IgD-negative memory B cell (primary cell): ENCODE results near the gene SPSB1. TPM values are rescaled to one million over a fixed set of nuclear protein-coding genes. Genes with fewer than 3 reads are reported as not detected.

Experiments
- H3K27ac Mint-ChIP-seq, 3 donors: one replicate each; pipeline ENCODE4 v1.8.0; 2020 to 2022; ENCODE audit warnings: mild to moderate bottlenecking in 3 of 3, mixed read lengths in 3 of 3, moderate library complexity in 1 of 3
- H3K27me3 Mint-ChIP-seq: one replicate; pipeline ENCODE4 v1.8.0; 2021; ENCODE audit warnings: mixed read lengths
- H3K36me3 Mint-ChIP-seq: one replicate; pipeline ENCODE4 v1.8.0; 2020; ENCODE audit warnings: mild to moderate bottlenecking, mixed read lengths
- H3K4me1 Mint-ChIP-seq, 3 donors: one replicate each; pipeline ENCODE4 v1.8.0; 2020 to 2022; ENCODE audit warnings: mixed read lengths in 3 of 3, mild to moderate bottlenecking in 1 of 3
- H3K4me3 Mint-ChIP-seq, 4 donors: one replicate each; pipeline ENCODE4 v1.8.0; 2020 to 2022; ENCODE audit warnings: mild to moderate bottlenecking in 4 of 4, mixed read lengths in 4 of 4, moderate library complexity in 3 of 4
- H3K9me3 Mint-ChIP-seq, 3 donors: one replicate each; pipeline ENCODE4 v1.8.0; 2020 to 2021; ENCODE audit warnings: mixed read lengths in 3 of 3, mild to moderate bottlenecking in 1 of 3
- polyA plus RNA-seq: library from polyadenylated mRNA; unstranded; fragments of 300-500 nt; fragmentation: Illumina TruSeq; gene quantifications from one replicate; pipeline ENCODE4 v1.2.3, GENCODE V29; 2021

SPSB1 gene
- polyA plus RNA-seq, 1 donor from 2014 or later: 1.8 TPM

DNA sequence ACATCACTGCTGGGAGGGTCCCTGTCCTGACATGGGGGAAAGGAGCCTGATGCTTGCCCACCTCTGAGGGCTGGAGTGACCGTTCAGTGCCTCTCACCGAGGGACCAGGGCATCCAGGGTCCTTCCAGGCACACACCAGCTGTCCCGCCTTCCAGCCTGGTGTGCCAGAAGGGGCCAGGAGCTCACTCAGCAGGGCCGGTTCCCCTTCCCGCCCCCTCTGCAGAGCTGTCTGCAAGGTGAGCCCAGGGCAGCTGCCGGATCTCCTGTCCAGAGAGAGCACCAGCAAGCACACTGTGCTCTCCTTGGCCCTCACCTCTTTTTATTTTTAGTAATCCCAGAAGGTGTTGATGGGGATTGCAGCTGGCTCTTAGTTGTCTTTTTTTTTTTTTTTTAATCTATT, 41.2 kb upstream of the SPSB1 start:
- Mint-ChIP-seq H3K9me3 (no peaks in the 10 kb centered on the region), H3K36me3 (peaks cover 3% of the 10 kb centered on the region), H3K4me1 (peaks cover 0 to 5% (median 1%) of the 10 kb centered on the region in 3 donors), H3K4me3 (no peak overlapping the region), H3K27me3 (no peaks in the 10 kb centered on the region), H3K27ac (no peak overlapping the region)

DNA sequence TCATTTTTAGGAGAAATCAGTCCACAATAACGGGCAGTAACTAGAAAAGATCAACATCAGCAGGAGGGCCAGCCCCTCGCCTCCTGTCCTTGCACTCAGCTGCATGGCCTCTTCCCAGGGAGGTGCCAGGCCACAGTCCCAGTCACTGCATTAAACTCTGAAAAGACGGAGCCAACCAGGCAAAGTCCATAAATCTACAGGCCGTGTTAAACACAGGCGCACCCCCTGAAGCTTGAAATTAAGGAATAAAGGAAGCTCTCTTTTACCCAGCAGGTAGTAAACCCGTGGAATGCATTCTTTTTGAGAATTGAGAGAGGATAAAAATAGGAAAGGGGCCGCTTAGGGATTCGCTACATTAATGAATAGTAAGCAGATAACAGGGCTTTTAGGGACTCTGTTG, 39.7 kb upstream of the SPSB1 start:
- no peaks in the 10 kb centered on the region for H3K9me3 Mint-ChIP-seq
- no peaks in the 10 kb centered on the region for H3K27me3 Mint-ChIP-seq
- peaks cover 3% of the 10 kb centered on the region for H3K36me3 Mint-ChIP-seq
- no peak overlapping the region for H3K4me3 Mint-ChIP-seq
- peaks cover 0 to 5% (median 2%) of the 10 kb centered on the region in 3 donors for H3K4me1 Mint-ChIP-seq
- peak overlapping the region in 1 of 3 donors; percentile 10 for H3K27ac Mint-ChIP-seq

DNA sequence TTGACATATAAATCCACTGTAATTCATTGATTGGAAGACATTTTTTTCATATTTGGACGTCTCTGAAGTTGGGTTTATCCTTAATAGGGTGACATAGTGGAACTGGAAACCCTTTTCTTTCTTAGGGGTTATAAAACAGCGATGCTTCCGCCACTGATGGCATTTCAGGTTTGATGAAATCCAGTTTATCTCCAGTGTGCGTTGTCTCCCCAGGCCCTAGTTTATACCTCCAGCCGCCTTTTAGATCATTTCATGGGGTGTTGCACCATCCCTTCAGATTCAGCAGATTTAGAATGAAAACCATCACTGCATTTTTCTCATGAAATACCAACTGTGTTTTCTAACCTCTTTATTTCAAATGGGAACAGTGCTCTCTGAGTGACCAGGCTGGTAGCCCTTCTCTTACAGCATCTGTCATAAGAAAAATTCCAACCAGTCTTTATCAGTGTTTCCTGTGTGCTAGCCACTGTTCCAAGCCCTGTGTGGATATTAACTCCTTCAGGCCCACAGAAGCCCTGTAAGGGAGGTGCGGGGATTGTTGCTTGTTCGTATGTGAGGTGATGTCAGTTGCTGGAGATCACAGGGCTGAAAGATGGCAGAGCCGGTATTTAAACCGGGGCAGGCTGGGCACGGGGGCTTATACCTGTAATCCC, 39.1 kb upstream of the SPSB1 start:
- no peaks in the 10 kb centered on the region for H3K27me3 Mint-ChIP-seq
- peaks cover 0 to 6% (median 5%) of the 10 kb centered on the region in 3 donors for H3K4me1 Mint-ChIP-seq
- peaks cover 3% of the 10 kb centered on the region for H3K36me3 Mint-ChIP-seq
- peak overlapping the region in 1 of 3 donors; percentile 10 for H3K27ac Mint-ChIP-seq
- no peak overlapping the region for H3K4me3 Mint-ChIP-seq
- peaks cover 0 to 4% (median 0%) of the 10 kb centered on the region in 3 donors for H3K9me3 Mint-ChIP-seq

DNA sequence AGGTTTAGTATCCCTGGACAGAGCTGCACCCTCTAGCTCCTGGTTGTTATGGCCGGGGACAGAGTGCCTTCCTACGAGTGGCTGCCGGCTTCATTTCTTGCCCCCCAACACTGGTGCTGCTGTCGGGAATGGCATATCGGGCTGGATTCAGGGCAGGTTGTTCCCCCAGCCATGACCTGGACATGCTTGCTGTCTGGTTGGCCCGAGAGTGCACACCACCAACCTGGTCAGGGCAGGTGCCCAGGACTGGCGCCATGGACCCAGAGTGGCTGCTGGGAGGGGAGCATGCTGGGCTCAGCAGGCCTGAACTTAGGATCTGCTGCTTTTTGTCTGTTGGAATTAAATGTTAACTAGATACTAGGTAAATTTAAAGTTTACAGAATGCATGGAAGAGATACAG, 36.4 kb upstream of the SPSB1 start:
- Mint-ChIP-seq H3K36me3 (peaks cover 2% of the 10 kb centered on the region), H3K9me3 (peaks cover 0 to 5% (median 0%) of the 10 kb centered on the region in 3 donors), H3K4me3 (no peak overlapping the region), H3K27ac (no peak overlapping the region), H3K4me1 (peaks cover 0 to 15% (median 9%) of the 10 kb centered on the region in 3 donors), H3K27me3 (no peaks in the 10 kb centered on the region)

DNA sequence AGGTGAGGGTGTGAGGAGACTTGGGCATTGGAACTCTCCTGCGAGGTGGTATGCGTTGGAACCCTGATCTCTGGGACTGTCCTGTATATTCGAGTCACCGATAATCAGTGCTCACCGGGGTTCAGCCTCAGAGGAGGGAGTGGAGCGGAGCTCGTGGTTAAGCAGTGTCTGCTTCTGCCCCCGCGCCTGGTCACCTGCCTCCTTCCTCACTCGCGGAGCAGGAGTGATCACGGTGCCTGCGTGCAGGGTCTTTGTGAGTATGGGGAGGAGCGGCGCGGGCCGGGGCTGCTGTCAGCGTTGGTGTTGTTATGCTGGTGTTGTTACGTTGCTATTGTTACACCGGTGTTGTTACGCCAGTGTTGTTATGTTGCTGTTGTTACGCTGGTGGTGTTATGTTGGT, 34.8 kb upstream of the SPSB1 start:
- H3K36me3 Mint-ChIP-seq: peaks cover 2% of the 10 kb centered on the region
- H3K4me3 Mint-ChIP-seq: no peak overlapping the region
- H3K4me1 Mint-ChIP-seq: peaks cover 0 to 15% (median 7%) of the 10 kb centered on the region in 3 donors
- H3K9me3 Mint-ChIP-seq: peaks cover 0 to 5% (median 0%) of the 10 kb centered on the region in 3 donors
- no peak overlapping the region for H3K27ac Mint-ChIP-seq
- H3K27me3 Mint-ChIP-seq: no peaks in the 10 kb centered on the region

DNA sequence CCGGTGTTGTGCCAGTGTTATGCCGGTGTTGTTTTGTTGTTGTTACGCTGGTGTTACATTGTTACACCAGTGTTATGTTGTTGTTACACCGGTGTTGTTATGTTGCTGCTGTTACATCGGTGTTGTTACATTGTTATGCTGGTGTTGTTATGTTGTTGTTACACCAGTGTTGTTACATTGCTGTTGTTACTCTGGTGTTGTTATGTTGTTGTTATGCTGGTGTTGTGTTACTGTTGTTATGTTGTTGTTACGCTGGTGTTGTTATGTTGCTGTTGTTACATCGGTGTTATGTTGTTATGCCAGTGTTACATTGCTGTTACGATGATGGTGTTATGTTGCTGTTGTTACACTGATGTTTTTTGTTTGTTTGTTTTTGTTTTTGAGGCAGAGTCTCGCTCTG, 34.1 kb upstream of the SPSB1 start:
- Mint-ChIP-seq H3K36me3 (peaks cover 2% of the 10 kb centered on the region), H3K9me3 (peaks cover 0 to 5% (median 0%) of the 10 kb centered on the region in 3 donors), H3K4me3 (no peak overlapping the region), H3K27me3 (no peaks in the 10 kb centered on the region), H3K27ac (no peak overlapping the region), H3K4me1 (peaks cover 0 to 15% (median 7%) of the 10 kb centered on the region in 3 donors)

DNA sequence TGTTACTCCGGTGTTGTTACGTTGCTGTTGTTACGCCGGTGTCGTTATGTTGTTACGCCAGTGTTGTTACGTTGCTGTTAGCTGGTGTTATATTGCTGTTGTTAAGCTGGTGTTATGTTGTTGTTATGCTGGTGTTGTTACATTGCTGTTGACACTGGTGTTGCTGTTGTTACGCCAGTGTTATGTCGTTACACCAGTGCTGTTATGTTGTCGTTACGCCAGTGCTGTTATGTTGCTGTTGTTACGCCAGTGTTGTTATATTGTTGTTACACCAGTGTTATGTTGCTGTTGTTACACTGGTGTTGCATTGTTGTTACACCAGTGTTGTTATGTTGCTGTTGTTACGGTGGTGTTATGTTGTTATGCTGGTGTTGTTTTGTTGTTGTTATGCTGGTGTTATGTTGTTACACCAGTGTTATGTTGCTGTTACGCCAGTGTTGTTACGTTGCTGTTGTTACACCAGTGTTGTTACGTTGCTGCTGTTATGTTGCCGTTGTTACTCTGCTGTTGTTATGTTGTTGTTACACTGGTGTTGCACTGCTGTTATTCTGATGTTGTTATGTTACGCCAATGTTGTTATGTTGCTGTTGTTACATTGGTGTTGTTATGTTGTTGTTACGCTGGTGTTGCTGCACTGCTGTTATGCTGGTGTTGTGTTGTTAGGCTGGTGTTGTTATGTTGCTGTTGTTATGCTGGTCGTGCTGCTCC, 32.5 kb upstream of the SPSB1 start:
- Mint-ChIP-seq H3K4me1 (peaks cover 0 to 14% (median 7%) of the 10 kb centered on the region in 3 donors), H3K27ac (peak overlapping the region in 1 of 3 donors; percentile 44), H3K36me3 (peaks cover 2% of the 10 kb centered on the region), H3K27me3 (no peaks in the 10 kb centered on the region), H3K4me3 (peak overlapping the region in 1 of 4 donors; percentile 18), H3K9me3 (peaks cover 0 to 5% (median 0%) of the 10 kb centered on the region in 3 donors)

DNA sequence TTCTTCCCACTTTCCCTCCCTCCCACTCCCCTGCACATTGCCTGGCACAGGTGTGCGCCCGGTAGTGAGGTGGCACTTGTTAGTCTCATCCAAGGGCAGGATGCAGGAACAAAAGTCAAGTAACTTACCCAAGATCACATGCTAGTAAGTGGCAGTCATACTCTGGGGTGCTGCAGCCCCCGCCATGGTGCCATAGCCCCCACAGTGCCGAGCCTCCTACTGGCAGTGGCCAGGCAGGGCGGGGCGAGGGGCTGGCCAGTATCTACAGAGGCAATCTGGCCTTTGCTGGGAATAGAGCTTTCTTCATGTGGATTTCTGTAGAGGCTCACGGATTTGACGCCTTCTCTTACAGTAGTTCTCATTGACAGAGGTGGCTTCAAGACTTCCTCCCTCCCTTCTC, 31.2 kb upstream of the SPSB1 start:
- Mint-ChIP-seq H3K36me3 (peaks cover 2% of the 10 kb centered on the region), H3K27me3 (no peaks in the 10 kb centered on the region), H3K27ac (no peak overlapping the region), H3K9me3 (peaks cover 0 to 5% (median 0%) of the 10 kb centered on the region in 3 donors), H3K4me1 (peaks cover 0 to 14% (median 4%) of the 10 kb centered on the region in 3 donors), H3K4me3 (no peak overlapping the region)

DNA sequence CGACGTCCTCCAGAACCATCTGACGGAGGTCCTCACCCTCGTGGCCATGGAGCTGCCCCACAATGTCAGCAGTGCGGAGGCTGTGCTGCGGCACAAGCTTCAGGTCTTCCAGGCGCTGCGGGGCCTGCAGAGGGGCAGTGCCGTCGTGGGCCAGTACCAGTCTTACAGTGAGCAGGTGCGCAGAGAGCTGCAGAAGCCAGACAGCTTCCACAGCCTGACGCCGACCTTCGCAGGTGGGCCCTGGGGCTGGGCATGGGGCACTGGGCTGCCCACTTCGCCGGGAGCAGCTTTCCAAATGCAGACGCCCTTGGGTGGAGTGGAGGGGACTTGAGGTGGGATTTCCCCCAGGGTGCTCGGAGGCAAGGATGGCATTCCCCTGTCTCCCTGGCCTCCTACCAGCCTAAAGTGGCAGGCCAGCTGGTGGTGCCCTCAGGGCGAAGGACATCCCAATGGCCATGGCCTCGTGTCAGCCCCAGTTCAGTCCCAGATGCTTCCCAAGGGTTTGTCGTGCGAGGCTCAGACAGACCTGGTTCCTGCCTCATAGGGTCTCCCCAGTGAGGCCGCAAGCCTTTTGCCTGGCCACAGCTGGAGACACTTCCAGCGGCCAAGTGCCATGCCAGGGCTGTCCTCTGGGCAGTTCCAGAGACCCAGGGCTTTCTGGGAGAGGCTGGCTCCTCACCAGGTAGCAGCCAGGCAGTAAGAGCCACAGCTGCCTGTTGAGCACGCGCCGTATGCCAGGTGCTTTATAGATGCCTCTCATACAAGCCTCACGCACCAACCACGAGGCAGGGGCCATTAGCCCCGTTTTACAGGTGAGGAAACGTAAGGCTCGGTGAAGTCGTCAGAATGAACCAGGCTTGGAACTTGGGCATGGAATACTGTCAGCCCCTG, 30.4 kb upstream of the SPSB1 start:
- Mint-ChIP-seq H3K27ac (no peak overlapping the region), H3K9me3 (peaks cover 0 to 5% (median 0%) of the 10 kb centered on the region in 3 donors), H3K4me3 (no peak overlapping the region), H3K36me3 (peaks cover 2% of the 10 kb centered on the region), H3K4me1 (peaks cover 0 to 16% (median 6%) of the 10 kb centered on the region in 3 donors), H3K27me3 (no peaks in the 10 kb centered on the region)

DNA sequence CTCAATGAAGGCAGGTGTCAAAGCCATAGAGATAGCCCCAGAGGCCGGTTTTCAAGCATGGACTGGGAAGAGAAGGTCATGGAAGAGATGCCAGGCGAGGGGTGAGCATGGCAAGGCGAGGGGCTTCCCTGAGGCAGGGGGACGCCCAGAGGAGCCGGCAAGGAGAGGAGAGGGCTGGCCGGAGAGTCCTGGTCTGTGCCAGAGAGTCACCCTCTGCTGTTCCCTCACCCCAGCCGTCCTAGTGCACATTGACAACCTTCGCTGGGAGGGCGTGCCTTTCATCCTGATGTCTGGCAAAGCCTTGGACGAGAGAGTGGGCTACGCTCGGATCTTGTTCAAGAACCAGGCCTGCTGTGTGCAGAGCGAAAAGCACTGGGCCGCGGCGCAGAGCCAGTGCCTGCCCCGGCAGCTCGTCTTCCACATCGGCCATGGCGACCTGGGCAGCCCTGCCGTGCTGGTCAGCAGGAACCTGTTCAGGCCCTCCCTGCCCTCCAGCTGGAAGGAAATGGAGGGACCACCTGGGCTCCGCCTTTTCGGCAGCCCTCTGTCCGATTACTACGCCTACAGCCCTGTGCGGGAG, 29.3 kb upstream of the SPSB1 start:
- H3K27ac Mint-ChIP-seq: no peak overlapping the region
- peaks cover 0 to 2% (median 0%) of the 10 kb centered on the region in 3 donors for H3K9me3 Mint-ChIP-seq
- peaks cover 0 to 13% (median 7%) of the 10 kb centered on the region in 3 donors for H3K4me1 Mint-ChIP-seq
- peaks cover 2% of the 10 kb centered on the region for H3K36me3 Mint-ChIP-seq
- H3K4me3 Mint-ChIP-seq: no peak overlapping the region
- H3K27me3 Mint-ChIP-seq: no peaks in the 10 kb centered on the region

DNA sequence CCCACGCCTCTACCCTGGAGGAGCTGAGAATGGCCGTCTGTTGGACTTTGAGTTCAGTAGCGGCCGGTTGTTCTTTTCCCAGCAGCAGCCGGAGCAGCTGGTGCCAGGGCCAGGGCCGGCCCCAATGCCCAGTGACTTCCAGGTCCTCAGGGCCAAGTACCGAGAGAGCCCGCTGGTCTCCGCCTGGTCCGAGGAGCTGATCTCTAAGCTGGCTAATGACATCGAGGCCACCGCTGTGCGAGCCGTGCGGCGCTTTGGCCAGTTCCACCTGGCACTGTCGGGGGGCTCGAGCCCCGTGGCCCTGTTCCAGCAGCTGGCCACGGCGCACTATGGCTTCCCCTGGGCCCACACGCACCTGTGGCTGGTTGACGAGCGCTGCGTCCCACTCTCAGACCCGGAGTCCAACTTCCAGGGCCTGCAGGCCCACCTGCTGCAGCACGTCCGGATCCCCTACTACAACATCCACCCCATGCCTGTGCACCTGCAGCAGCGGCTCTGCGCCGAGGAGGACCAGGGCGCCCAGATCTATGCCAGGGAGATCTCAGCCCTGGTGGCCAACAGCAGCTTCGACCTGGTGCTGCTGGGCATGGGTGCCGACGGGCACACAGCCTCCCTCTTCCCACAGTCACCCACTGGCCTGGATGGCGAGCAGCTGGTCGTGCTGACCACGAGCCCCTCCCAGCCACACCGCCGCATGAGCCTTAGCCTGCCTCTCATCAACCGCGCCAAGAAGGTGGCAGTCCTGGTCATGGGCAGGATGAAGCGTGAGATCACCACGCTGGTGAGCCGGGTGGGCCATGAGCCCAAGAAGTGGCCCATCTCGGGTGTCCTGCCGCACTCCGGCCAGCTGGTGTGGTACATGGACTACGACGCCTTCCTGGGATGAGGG, 28.5 kb upstream of the SPSB1 start:
- H3K27me3 Mint-ChIP-seq: no peaks in the 10 kb centered on the region
- no peaks in the 10 kb centered on the region for H3K9me3 Mint-ChIP-seq
- peaks cover 2% of the 10 kb centered on the region for H3K36me3 Mint-ChIP-seq
- no peak overlapping the region for H3K27ac Mint-ChIP-seq
- H3K4me3 Mint-ChIP-seq: no peak overlapping the region
- peaks cover 0 to 11% (median 7%) of the 10 kb centered on the region in 3 donors for H3K4me1 Mint-ChIP-seq

DNA sequence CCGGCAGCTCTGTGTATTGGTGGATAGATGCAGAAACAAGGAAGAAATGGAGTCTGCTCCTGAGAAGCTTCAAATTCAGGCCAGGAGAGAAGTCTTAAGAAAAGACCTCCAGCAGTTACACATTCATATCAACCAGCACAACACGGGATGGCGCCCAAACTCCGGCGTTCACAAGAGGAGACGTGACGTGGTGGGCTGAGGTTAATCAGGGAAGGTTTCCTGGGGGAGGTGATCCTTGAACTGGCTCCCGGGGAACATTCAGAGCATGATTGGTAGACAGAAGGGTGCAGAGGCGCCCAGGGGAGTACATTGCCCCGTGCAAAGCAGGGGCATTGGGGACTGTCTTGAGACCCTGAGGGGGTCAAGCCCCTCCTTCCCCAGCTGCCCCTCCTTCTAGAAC, 27.7 kb upstream of the SPSB1 start:
- Mint-ChIP-seq H3K9me3 (no peaks in the 10 kb centered on the region), H3K4me3 (no peak overlapping the region), H3K27ac (no peak overlapping the region), H3K4me1 (peaks cover 0 to 6% (median 3%) of the 10 kb centered on the region in 3 donors), H3K27me3 (no peaks in the 10 kb centered on the region), H3K36me3 (peaks cover 2% of the 10 kb centered on the region)

DNA sequence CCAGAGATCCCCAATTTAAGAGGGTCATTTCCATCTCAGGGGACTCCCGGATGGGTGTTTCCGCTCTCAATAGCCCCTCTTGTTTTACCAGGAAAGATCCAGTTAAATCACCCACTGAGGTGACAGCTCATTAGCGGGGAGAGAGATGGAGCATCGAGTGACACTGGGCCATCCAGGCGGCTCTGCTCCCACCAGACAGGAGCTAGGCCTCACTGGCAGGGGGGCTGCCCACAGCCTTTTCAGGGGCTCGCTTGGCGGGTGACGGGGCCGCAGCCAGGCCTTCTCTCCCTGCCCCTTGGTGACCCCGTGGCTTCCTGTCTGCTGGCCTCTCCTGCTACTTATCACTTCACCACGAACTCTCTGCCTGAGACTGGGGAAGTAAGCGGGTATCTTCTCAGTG, 26.7 kb upstream of the SPSB1 start:
- peaks cover 0 to 3% (median 3%) of the 10 kb centered on the region in 3 donors for H3K4me1 Mint-ChIP-seq
- no peaks in the 10 kb centered on the region for H3K27me3 Mint-ChIP-seq
- H3K9me3 Mint-ChIP-seq: no peaks in the 10 kb centered on the region
- peaks cover under 1% of the 10 kb centered on the region for H3K36me3 Mint-ChIP-seq
- H3K4me3 Mint-ChIP-seq: no peak overlapping the region
- no peak overlapping the region for H3K27ac Mint-ChIP-seq

DNA sequence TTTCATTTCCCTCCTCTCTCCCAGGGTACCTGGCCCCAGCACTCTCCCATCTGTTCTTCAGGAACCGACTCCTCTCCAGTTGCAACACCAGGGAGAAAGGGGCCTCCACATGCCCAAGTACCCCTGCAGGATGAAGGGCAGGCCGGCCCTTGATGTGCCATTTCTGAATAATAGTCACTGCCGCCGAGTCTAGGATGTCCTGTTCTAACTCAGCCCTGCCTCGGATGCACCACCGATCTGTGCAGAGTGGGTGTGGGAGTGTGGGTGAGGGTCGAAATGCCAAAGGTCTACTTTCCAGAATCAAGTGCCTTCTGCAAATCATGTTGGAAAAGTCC, 25.4 kb upstream of the SPSB1 start:
- Mint-ChIP-seq H3K4me3 (peak overlapping the region in 1 of 4 donors; percentile 43), H3K27ac (no peak overlapping the region), H3K27me3 (no peaks in the 10 kb centered on the region), H3K9me3 (no peaks in the 10 kb centered on the region), H3K36me3 (no peaks in the 10 kb centered on the region), H3K4me1 (peaks cover 0 to 3% (median 3%) of the 10 kb centered on the region in 3 donors)
